SK-N-SH (cell line): ENCODE measurements around the gene PADI4. TPM values are rescaled to one million over a fixed set of nuclear protein-coding genes. Genes with fewer than 3 reads are reported as not detected.

ENCODE experiments used
- CTCF ChIA-PET: fragments of 300-600, 350-600 bp; formaldehyde crosslinking; extraction: SDS; loops from one replicate; lab custom pipeline; 2021; lab: Yijun Ruan, JAX
- POLR2A ChIA-PET: fragments of 350-600 bp; sonication (Branson Sonifier 250); formaldehyde crosslinking; extraction: SDS; loops from one replicate; lab custom pipeline; 2020; ENCODE audit warnings: antibody characterized with exemption, inconsistent platforms; lab: Yijun Ruan, JAX
- DNase-seq: peaks from one replicate; pipeline ENCODE4 v3.0.0; 2012
- H2AFZ ChIP-seq: fragments of 200-600 bp; sonication (generic); 2 replicates; pipeline ENCODE4 v1.8.1; 2016; ENCODE audit warnings: antibody characterized with exemption, mild to moderate bottlenecking, low read depth
- H3F3A ChIP-seq: fragments of 200-600 bp; sonication (generic); replicated peaks from 2 replicates; pipeline ENCODE3; 2016; ENCODE audit warnings: antibody characterized with exemption, mild to moderate bottlenecking; ENCODE audit not compliant: insufficient read depth
- H3K27ac ChIP-seq, 2 experiments: fragments of 200-500 bp in 1 of 2; fragments of 200-600 bp in 1 of 2; sonication (Bioruptor generic) in 1 of 2; sonication (generic), shearing (Covaris generic) in 1 of 2; 2 replicates each; pipeline versions ENCODE4 v1.5.1 to v1.6.1; 2014 to 2016; ENCODE audit warnings: low read depth in 2 of 2, inconsistent platforms in 1 of 2, low read length in 1 of 2, mild to moderate bottlenecking in 1 of 2, mixed read lengths in 1 of 2
- H3K27me3 ChIP-seq: fragments of 200-600 bp; sonication (generic), shearing (Covaris generic); 2 replicates; pipeline ENCODE4 v1.6.1; 2016; ENCODE audit warnings: mixed run types; ENCODE audit not compliant: insufficient read depth
- H3K36me3 ChIP-seq, 2 experiments: fragments of 200-500 bp in 1 of 2; fragments of 200-600 bp in 1 of 2; sonication (Bioruptor generic) in 1 of 2; sonication (generic) in 1 of 2; replicated peaks in 1 of 2; 2 replicates each; pipeline versions ENCODE3 to v1.5.1; 2014 to 2016; ENCODE audit warnings: low read length in 1 of 2, mild to moderate bottlenecking in 1 of 2; ENCODE audit not compliant: insufficient read depth in 2 of 2, control insufficient read depth in 1 of 2
- H3K4me1 ChIP-seq, 2 experiments: fragments of 200-500 bp in 1 of 2; fragments of 200-600 bp in 1 of 2; sonication (Bioruptor generic) in 1 of 2; sonication (generic), shearing (Covaris generic) in 1 of 2; 2 replicates each; pipeline versions ENCODE4 v1.5.1 to v1.6.1; 2014 to 2016; ENCODE audit warnings: low read depth in 1 of 2, low read length in 1 of 2, mixed run types in 1 of 2; ENCODE audit not compliant: insufficient read depth in 2 of 2, control insufficient read depth in 1 of 2
- H3K4me2 ChIP-seq: fragments of 200-600 bp; sonication (generic), shearing (Covaris generic); 2 replicates; pipeline ENCODE4 v1.6.1; 2017; ENCODE audit warnings: mixed run types
- H3K4me3 ChIP-seq, 2 experiments: fragments of 200-500 bp in 1 of 2; fragments of 200-600 bp in 1 of 2; sonication (Bioruptor generic) in 1 of 2; sonication (generic), shearing (Covaris generic) in 1 of 2; 2 replicates each; pipeline versions ENCODE4 v1.5.1 to v1.8.1; 2014 to 2016; ENCODE audit warnings: low read depth in 2 of 2, inconsistent platforms in 1 of 2, low read length in 1 of 2, mild to moderate bottlenecking in 1 of 2, mixed read lengths in 1 of 2, moderate library complexity in 1 of 2
- H3K79me2 ChIP-seq: fragments of 200-600 bp; sonication (generic); 2 replicates; pipeline ENCODE4 v1.8.1; 2017; ENCODE audit warnings: mild to moderate bottlenecking; ENCODE audit not compliant: insufficient read depth
- H3K9ac ChIP-seq: fragments of 200-600 bp; sonication (generic); 2 replicates; pipeline ENCODE4 v1.6.1; 2017; ENCODE audit warnings: mixed run types
- H3K9me2 ChIP-seq: fragments of 200-600 bp; sonication (generic); 2 replicates; pipeline ENCODE4 v1.6.1; 2017; ENCODE audit warnings: mixed run types
- H3K9me3 ChIP-seq: fragments of 200-600 bp; sonication (generic); 2 replicates; pipeline ENCODE4 v1.6.1; 2017; ENCODE audit warnings: mixed run types, mild to moderate bottlenecking, moderate library complexity
- H4K20me1 ChIP-seq: fragments of 200-600 bp; sonication (generic); 2 replicates; pipeline ENCODE4 v1.6.1; 2017; ENCODE audit warnings: mild to moderate bottlenecking, mixed run types; ENCODE audit not compliant: insufficient read depth
- ELF1 ChIP-seq: IDR thresholded peaks from 2 replicates; pipeline ENCODE4 v1.4.0; 2012
- EZH2phosphoT487 ChIP-seq: fragments of 200-600 bp; sonication (generic); IDR thresholded peaks from 2 replicates; pipeline ENCODE4 v1.6.1; 2017; ENCODE audit warnings: low read depth, mixed run types, mild to moderate bottlenecking, antibody characterized with exemption, moderate library complexity, borderline replicate concordance
- FOSL2 ChIP-seq: IDR thresholded peaks from 2 replicates; pipeline ENCODE4 v1.4.0; 2012; ENCODE audit warnings: low read depth, mild to moderate bottlenecking, moderate library complexity, borderline replicate concordance
- GABPA ChIP-seq: IDR thresholded peaks from 2 replicates; pipeline ENCODE4 v1.4.0; 2012; ENCODE audit warnings: low read depth, mild to moderate bottlenecking
- GATA2 ChIP-seq: sonication (generic); formaldehyde crosslinking; IDR thresholded peaks from 2 replicates; pipeline ENCODE4 v1.5.0; 2020; ENCODE audit warnings: mild to moderate bottlenecking, missing genetic modification reagents
- IRF3 ChIP-seq: fragments of 150-350 bp; IDR thresholded peaks from 2 replicates; pipeline ENCODE4 v1.6.1; 2016; ENCODE audit warnings: mild to moderate bottlenecking, low read depth, low read length
- JUND ChIP-seq: IDR thresholded peaks from 2 replicates; pipeline ENCODE4 v1.4.0; 2012
- MEF2A ChIP-seq: IDR thresholded peaks from 2 replicates; pipeline ENCODE4 v1.4.0; 2012; ENCODE audit warnings: low read depth, borderline replicate concordance
- NRF1 ChIP-seq: IDR thresholded peaks from 2 replicates; pipeline ENCODE4 v1.6.1; 2012; ENCODE audit warnings: low read depth, mild to moderate bottlenecking, low read length
- PBX3 ChIP-seq: IDR thresholded peaks from 2 replicates; pipeline ENCODE4; 2012
- POLR2AphosphoS5 ChIP-seq: IDR thresholded peaks from 2 replicates; pipeline ENCODE4 v1.6.1; 2012; ENCODE audit warnings: low read depth, low read length
- RAD21 ChIP-seq: IDR thresholded peaks from 2 replicates; pipeline ENCODE4 v1.6.1; 2012; ENCODE audit warnings: mild to moderate bottlenecking, low read length
- REST ChIP-seq: IDR thresholded peaks from 2 replicates; pipeline ENCODE4 v1.6.1; 2012; ENCODE audit warnings: mild to moderate bottlenecking, low read depth, low read length, moderate library complexity
- RFX5 ChIP-seq: IDR thresholded peaks from 2 replicates; pipeline ENCODE4 v1.6.1; 2012; ENCODE audit warnings: mild to moderate bottlenecking, improper control_type of control experiment, low read length
- SIN3A ChIP-seq: IDR thresholded peaks from 2 replicates; pipeline ENCODE4 v1.6.1; 2012; ENCODE audit warnings: low read depth, mild to moderate bottlenecking, low read length, moderate library complexity, borderline replicate concordance
- TCF12 ChIP-seq: IDR thresholded peaks from 2 replicates; pipeline ENCODE4 v1.4.0; 2012
- YY1 ChIP-seq: IDR thresholded peaks from 2 replicates; pipeline ENCODE4 v1.4.0; 2012; ENCODE audit warnings: low read depth, mild to moderate bottlenecking
- WGBS: methylation state at CpG from one replicate; pipeline ENCODE4 v1.1.6; 2017; ENCODE audit warnings: low lambda C conversion rate; 5-methylcytosine and 5-hydroxymethylcytosine counted together
- polyA plus RNA-seq, 3 experiments: library from polyadenylated mRNA; depleted of rRNA; stranded (reverse); fragments of >200 nt; gene quantifications; 2 replicates each; pipeline ENCODE4 v1.2.3, GENCODE V29; 2012

PADI4 gene
- polyA plus RNA-seq, 1 of the 3 experiments (the other 2 are of a cell fraction): not detected

GRCh38 chr1:17356387-17357026 lies 48.5 kb downstream of the PADI4 start:
- Histone ChIP-seq H3K4me1 (no peaks in the 10 kb centered on the region), H3K79me2 (no peaks in the 10 kb centered on the region), H3K4me3 (no peak overlapping the region), H3K4me2 (no peak overlapping the region), H3K9me2 (no peaks in the 10 kb centered on the region), H3K36me3 (no peaks in the 10 kb centered on the region), H3K9ac (no peak overlapping the region), H3F3A (no peaks in the 10 kb centered on the region), H3K27ac (no peak overlapping the region), H2AFZ (no peak overlapping the region), H3K9me3 (no peaks in the 10 kb centered on the region), H3K27me3 (peaks cover 11% of the 10 kb centered on the region; the same call in 1 of the 2 replicates), H4K20me1 (no peaks in the 10 kb centered on the region)
- no peak for DNase-seq
- TF ChIP-seq GATA2 (CRISPR knock-in tag) (no peak), TCF12 (no peak), RAD21 (no peak), REST (no peak), RFX5 (no peak), FOSL2 (no peak), SIN3A (no peak), MEF2A (no peak), EZH2phosphoT487 (no peak), PBX3 (no peak), GABPA (no peak), YY1 (no peak), POLR2AphosphoS5 (no peak), IRF3 (no peak), JUND (no peak), NRF1 (no peak), ELF1 (no peak)
- ChIA-PET POLR2A (no interaction called here), CTCF (interaction anchor here (1.0 to 3.9 kb wide), 5 partner anchors 9 to 231 kb away, joined by 3 to 17 read pairs (median 4); no protein-coding TSS in a partner anchor)
- 58% methylated on average over 11 of the region's 12 CpGs for WGBS
